ENCODE results near the gene ARHGAP15.

- TF ChIP-seq POLR2AphosphoS5 (IDR thresholded peaks at IDR 0.05), result no peak
- no peak for TF ChIP-seq CTCF (IDR thresholded peaks at IDR 0.05 in 8 of 11, conservative IDR thresholded peaks at IDR 0.05 in 3 of 11)
- TF ChIP-seq POLR2A (IDR thresholded peaks at IDR 0.05), result no peak
Observed at GRCh38 chr2:143779021-143779420, 649.8 kb downstream of the ARHGAP15 start.

Measured in spleen (tissue), 7 donors.